Liver (tissue), 3 donors: ENCODE measurements around the gene PCDHGA7.
"Not testable (repeated sequence)": the region's sequence is repeated elsewhere in the genome, so short reads cannot be mapped to it uniquely, and the experiment has no call there.

Source experiments
- ATF3 ChIP-seq: IDR thresholded peaks from 2 replicates; pipeline ENCODE4 v1.6.1; 2016; ENCODE audit warnings: antibody characterized with exemption
- CTCF ChIP-seq: fragments of 150-350 bp; IDR thresholded peaks from 2 replicates; pipeline ENCODE4 v1.5.1; 2017; ENCODE audit warnings: improper control_type of control experiment, low read depth, low read length; ENCODE audit not compliant: missing input control
- FOXA1 ChIP-seq: IDR thresholded peaks from 2 replicates; pipeline ENCODE4 v1.6.1; 2016; ENCODE audit warnings: antibody characterized with exemption
- GABPA ChIP-seq, 2 donors: IDR thresholded peaks in 1 of 2; conservative IDR thresholded peaks in 1 of 2; 2 replicates each; pipeline ENCODE4 v1.6.1; 2016; ENCODE audit warnings: antibody characterized with exemption in 2 of 2, mild to moderate bottlenecking in 1 of 2, moderate library complexity in 1 of 2
- MAX ChIP-seq: IDR thresholded peaks from 2 replicates; pipeline ENCODE4 v1.6.1; 2016; ENCODE audit warnings: antibody characterized with exemption
- donor health status: healthy.
- donor health status: healthy.

GRCh38 chr5:141414548-141415274 is 32.2 kb downstream of the PCDHGA7 start:
- TF ChIP-seq CTCF; FOXA1; MAX; GABPA (IDR thresholded peaks at IDR 0.05 in 1 of 2, conservative IDR thresholded peaks at IDR 0.05 in 1 of 2); ATF3: not testable (repeated sequence)
